ENCODE data around the gene MTMR10. TPM values are rescaled to one million over a fixed set of nuclear protein-coding genes. Genes with fewer than 3 reads are reported as not detected.

Gene MTMR10
- total RNA-seq, 2 donors from 2014 or later, result 19.1 to 21.5 TPM

DNA sequence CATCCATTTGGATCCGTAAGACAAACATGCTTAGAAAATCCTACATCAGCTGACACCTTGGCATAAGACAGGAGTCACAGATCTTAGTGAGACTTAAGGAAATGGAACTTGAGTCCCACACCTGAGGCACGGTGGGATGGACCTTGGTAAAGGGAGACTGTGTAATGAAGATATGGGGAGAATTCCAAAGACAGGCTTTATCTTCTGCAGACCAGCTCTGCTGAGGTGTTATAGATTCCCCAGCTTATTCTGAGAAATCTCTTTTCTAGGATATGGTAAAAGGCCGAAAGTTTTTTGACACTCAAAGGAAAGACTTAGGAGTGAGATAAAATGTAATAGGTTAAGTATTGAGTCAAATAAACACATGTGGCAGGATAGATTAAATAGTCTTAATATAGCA is 8.3 kb upstream of the MTMR10 start:
- Mint-ChIP-seq H3K27me3 (no peaks in the 10 kb centered on the region), H3K9me3 (no peaks in the 10 kb centered on the region), H3K4me3 (no peak overlapping the region), H3K36me3 (no peaks in the 10 kb centered on the region), H3K27ac (no peak overlapping the region), H3K4me1 (ENCODE audit: low read depth in 2 of 2) (peaks cover 7 to 11% of the 10 kb centered on the region in 2 donors)
- ATAC-seq (no peak), DNase-seq (ENCODE audit: low spot score) (no peak)

- DNase-seq (ENCODE audit: low spot score), result no peak
- Mint-ChIP-seq H3K36me3 (no peaks in the 10 kb centered on the region), H3K27me3 (no peaks in the 10 kb centered on the region), H3K4me1 (ENCODE audit: low read depth in 2 of 2) (no peaks in the 10 kb centered on the region), H3K4me3 (no peak overlapping the region), H3K27ac (no peak overlapping the region), H3K9me3 (no peaks in the 10 kb centered on the region)
- no peak for ATAC-seq
Measured at GRCh38 chr15:30997270-30997669, 5.8 kb upstream of the MTMR10 start.

GRCh38 chr15:30992249-30992864 is 929 bp upstream of the MTMR10 start:
- DNase-seq (ENCODE audit: low spot score), result no peak
- Mint-ChIP-seq H3K27ac (peak overlapping the region; percentile 59 to 81), H3K9me3 (no peaks in the 10 kb centered on the region), H3K4me3 (peak overlapping the region; percentile 85), H3K36me3 (no peaks in the 10 kb centered on the region), H3K4me1 (ENCODE audit: low read depth in 2 of 2) (peaks cover 16 to 21% of the 10 kb centered on the region in 2 donors), H3K27me3 (no peaks in the 10 kb centered on the region)
- ATAC-seq, result no peak

DNA sequence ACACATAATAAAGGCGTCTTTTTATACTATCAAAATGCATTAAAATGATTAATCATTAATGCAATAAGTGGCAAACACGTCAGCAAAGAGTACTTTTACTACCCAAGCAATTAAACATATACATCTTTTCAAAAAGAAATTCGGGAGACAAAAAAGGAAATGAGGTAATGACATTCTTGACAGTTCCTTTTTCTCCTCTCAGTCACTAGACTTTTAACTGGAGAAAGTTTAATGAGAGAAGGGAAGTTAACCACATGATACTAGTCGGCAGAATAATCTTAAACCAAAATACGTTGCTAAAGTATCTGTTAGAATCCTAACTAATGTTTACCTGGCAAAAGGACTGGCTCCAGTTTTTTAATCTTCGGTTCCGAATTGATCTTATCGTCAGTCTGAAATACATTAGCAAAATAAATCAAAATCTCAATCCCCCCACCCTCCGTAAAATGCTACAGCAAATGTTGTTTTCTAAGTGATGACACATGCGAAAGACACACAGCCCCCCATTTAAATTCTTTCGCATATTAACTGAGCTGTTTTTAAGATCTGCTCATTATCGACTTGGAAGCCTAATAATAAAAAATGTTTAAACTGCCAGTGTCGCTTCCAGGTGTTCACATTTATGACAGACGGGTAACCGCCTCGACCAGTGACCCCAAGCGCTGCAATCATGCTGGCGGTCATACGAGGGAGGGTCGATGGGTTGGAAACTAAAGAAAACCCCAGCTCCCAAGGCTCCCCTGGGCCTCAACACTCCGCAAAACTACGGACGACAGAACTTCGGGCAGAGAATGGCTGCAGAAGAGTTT is 778 bp downstream of the MTMR10 start:
- peak overlapping the region; percentile 96 for H3K4me3 Mint-ChIP-seq
- no peaks in the 10 kb centered on the region for H3K27me3 Mint-ChIP-seq
- H3K4me1 Mint-ChIP-seq (ENCODE audit: low read depth in 2 of 2), result peaks cover 24 to 30% of the 10 kb centered on the region in 2 donors
- H3K36me3 Mint-ChIP-seq, result no peaks in the 10 kb centered on the region
- no peak for DNase-seq (ENCODE audit: low spot score)
- peak in 1 of 2 donors; percentile 5 for ATAC-seq
- peak overlapping the region; percentile 80 to 94 for H3K27ac Mint-ChIP-seq
- no peaks in the 10 kb centered on the region for H3K9me3 Mint-ChIP-seq

GRCh38 chr15:30990036-30990435 is 1.4 kb downstream of the MTMR10 start:
- H3K9me3 Mint-ChIP-seq, result no peaks in the 10 kb centered on the region
- H3K27ac Mint-ChIP-seq, result peak overlapping the region; percentile 80 to 94
- peak overlapping the region; percentile 96 for H3K4me3 Mint-ChIP-seq
- no peaks in the 10 kb centered on the region for H3K27me3 Mint-ChIP-seq
- ATAC-seq (no peak), DNase-seq (ENCODE audit: low spot score) (no peak)
- H3K4me1 Mint-ChIP-seq (ENCODE audit: low read depth in 2 of 2), result peaks cover 28 to 36% of the 10 kb centered on the region in 2 donors
- no peaks in the 10 kb centered on the region for H3K36me3 Mint-ChIP-seq

- Mint-ChIP-seq H3K36me3 (peaks cover 16% of the 10 kb centered on the region), H3K4me1 (ENCODE audit: low read depth in 2 of 2) (peaks cover 48 to 55% of the 10 kb centered on the region in 2 donors), H3K27me3 (no peaks in the 10 kb centered on the region), H3K4me3 (no peak overlapping the region), H3K9me3 (no peaks in the 10 kb centered on the region), H3K27ac (peak overlapping the region in 1 of 2 donors; percentile 27)
- no peak for ATAC-seq
- no peak for DNase-seq (ENCODE audit: low spot score)
Measured at GRCh38 chr15:30985081-30985531, 6.3 kb downstream of the MTMR10 start.

DNA sequence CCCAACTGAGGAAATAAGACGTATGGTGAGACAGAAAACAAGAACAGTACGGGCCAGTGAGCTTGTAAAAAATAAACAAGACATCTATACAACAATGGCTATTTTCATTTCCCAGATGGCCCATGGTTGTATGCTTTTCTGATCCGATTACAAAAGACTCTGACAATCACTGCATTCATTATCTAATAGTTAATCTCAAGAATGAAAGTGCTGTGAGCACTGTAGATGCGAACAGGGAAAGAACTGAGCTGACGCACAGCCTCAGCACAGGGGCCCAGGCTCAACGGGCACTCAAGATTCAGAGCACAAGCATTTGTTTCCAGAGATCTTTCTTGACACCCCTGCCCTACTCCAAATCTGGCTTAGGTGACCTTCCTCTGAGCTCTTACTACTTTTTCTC is 6.9 kb downstream of the MTMR10 start:
- H3K9me3 Mint-ChIP-seq, result no peaks in the 10 kb centered on the region
- no peaks in the 10 kb centered on the region for H3K27me3 Mint-ChIP-seq
- peak overlapping the region in 1 of 2 donors; percentile 27 for H3K27ac Mint-ChIP-seq
- ATAC-seq (no peak), DNase-seq (ENCODE audit: low spot score) (no peak)
- H3K4me1 Mint-ChIP-seq (ENCODE audit: low read depth in 2 of 2), result peaks cover 50 to 55% of the 10 kb centered on the region in 2 donors
- no peak overlapping the region for H3K4me3 Mint-ChIP-seq
- peaks cover 20% of the 10 kb centered on the region for H3K36me3 Mint-ChIP-seq

DNA sequence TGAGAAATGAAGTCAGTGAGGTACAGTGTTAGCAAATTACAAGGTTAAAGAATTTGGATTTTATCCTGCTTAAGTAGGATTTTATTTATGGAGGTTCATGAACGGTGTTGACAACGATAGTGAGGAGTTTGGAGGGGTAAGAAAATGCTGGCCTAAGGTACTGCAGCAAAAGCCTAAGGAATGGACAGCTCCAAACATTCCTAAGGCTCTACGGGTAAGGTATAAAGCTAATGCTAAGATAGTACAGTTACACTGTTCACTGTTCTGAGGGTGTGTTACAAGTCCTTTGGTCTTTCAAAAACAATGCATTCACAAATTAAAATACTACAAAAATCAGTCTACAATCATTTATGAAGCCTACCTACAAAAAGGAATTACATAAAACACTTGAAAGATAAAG is 7.3 kb downstream of the MTMR10 start:
- Mint-ChIP-seq H3K27ac (no peak overlapping the region), H3K36me3 (peaks cover 24% of the 10 kb centered on the region), H3K27me3 (no peaks in the 10 kb centered on the region), H3K4me3 (no peak overlapping the region), H3K4me1 (ENCODE audit: low read depth in 2 of 2) (peaks cover 53 to 59% of the 10 kb centered on the region in 2 donors), H3K9me3 (no peaks in the 10 kb centered on the region)
- DNase-seq (ENCODE audit: low spot score) (no peak), ATAC-seq (no peak)

DNA sequence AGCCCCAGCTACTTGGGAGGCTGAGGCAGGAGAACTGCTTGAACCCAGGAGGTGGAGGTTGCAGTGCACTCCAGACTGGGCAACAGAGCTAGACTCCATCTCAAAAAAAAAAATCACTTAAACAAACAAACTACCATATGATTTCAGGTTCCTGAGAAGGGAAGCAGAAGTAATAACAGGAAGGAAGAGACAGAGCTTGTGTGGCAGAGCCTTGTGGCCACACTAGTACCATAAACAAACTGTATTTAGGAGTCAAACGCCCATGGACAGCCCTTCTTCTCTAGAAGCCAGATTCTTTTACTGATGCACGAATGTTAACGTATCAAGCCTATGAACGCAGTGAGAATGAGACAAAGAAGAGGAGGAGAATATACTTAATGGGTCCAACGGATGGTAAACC is 12.0 kb downstream of the MTMR10 start:
- Mint-ChIP-seq H3K9me3 (no peaks in the 10 kb centered on the region), H3K4me1 (ENCODE audit: low read depth in 2 of 2) (peaks cover 36 to 40% of the 10 kb centered on the region in 2 donors), H3K4me3 (no peak overlapping the region), H3K27me3 (no peaks in the 10 kb centered on the region), H3K36me3 (peaks cover 25% of the 10 kb centered on the region), H3K27ac (no peak overlapping the region)
- no peak for DNase-seq (ENCODE audit: low spot score)
- no peak for ATAC-seq

DNA sequence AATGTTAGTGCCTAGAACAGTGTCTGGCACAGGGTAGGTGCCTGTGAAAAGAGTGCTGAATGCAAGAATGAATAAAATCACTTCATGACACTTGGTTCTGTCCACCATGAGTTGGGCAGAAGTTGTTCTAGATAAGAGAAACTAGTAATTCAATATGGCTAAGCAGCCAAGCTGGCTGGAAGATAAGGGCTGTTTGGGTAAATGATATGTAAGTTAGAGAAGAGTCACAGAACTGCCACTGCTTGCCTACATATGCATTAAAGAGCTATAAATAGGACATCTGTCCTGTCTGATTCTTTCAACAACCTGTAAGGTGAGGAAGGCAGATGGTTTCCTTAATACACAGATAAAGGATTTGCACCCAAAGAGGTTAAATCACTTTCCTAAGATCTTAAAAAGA is 13.1 kb downstream of the MTMR10 start:
- Mint-ChIP-seq H3K36me3 (peaks cover 19% of the 10 kb centered on the region), H3K4me1 (ENCODE audit: low read depth in 2 of 2) (peaks cover 26 to 37% of the 10 kb centered on the region in 2 donors), H3K27ac (no peak overlapping the region), H3K4me3 (no peak overlapping the region), H3K9me3 (no peaks in the 10 kb centered on the region), H3K27me3 (no peaks in the 10 kb centered on the region)
- DNase-seq (ENCODE audit: low spot score) (no peak), ATAC-seq (no peak)

DNA sequence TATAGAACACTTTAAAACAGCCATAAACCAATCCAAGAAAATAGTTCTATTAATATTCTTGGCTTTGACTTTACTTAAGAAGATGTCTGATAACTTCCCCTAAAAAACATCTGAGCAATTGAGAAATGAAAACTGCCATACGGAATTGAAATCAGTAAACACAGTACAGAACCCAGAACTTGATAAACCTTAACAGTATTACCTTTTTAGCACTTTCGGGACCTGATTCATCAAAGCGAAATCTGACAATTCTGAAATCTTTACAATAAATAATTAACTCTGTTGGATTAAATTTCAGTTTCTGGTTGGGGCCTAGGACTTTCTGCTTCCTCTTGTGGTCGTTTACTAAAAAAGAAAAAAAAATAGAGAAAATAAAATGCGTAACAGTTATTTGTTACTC is 17.3 kb downstream of the MTMR10 start:
- no peak overlapping the region for H3K27ac Mint-ChIP-seq
- peaks cover 14 to 18% of the 10 kb centered on the region in 2 donors for H3K4me1 Mint-ChIP-seq (ENCODE audit: low read depth in 2 of 2)
- no peaks in the 10 kb centered on the region for H3K9me3 Mint-ChIP-seq

DNA sequence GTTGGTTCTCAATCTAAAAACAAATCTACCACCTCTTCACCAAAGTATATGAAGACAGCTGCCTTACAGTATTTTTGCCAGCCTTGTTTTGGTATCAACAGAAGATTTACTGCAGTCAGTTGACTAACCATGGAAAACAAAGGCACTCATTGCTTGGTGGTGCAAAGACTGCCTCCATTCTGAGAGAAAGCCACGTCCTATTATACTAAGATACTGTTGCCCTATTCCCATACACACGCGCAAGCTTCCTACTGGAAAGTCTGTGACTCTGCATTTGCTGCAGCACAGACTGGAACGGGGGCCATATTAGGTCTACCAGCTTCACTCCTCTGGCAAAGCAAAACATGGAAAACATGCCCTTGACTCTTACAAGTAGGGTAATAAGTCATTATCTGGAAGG is 18.0 kb downstream of the MTMR10 start:
- Mint-ChIP-seq H3K36me3 (no peaks in the 10 kb centered on the region), H3K27ac (no peak overlapping the region), H3K4me1 (ENCODE audit: low read depth in 2 of 2) (peaks cover 16 to 17% of the 10 kb centered on the region in 2 donors), H3K27me3 (no peaks in the 10 kb centered on the region), H3K9me3 (no peaks in the 10 kb centered on the region), H3K4me3 (no peak overlapping the region)
- no peak for DNase-seq (ENCODE audit: low spot score)
- ATAC-seq, result no peak

More for the DNA sequence above, 17.3 kb downstream of the MTMR10 start:
- Mint-ChIP-seq H3K4me3 (no peak overlapping the region), H3K27me3 (no peaks in the 10 kb centered on the region), H3K36me3 (peaks cover under 1% of the 10 kb centered on the region)
- ATAC-seq, result no peak
- DNase-seq (ENCODE audit: low spot score), result no peak

- Mint-ChIP-seq H3K36me3 (no peaks in the 10 kb centered on the region), H3K4me1 (ENCODE audit: low read depth in 2 of 2) (peaks cover 11 to 16% of the 10 kb centered on the region in 2 donors), H3K9me3 (no peaks in the 10 kb centered on the region), H3K4me3 (no peak overlapping the region), H3K27ac (peak overlapping the region in 1 of 2 donors; percentile 2), H3K27me3 (no peaks in the 10 kb centered on the region)
- ATAC-seq (no peak), DNase-seq (ENCODE audit: low spot score) (no peak)
Measured at GRCh38 chr15:30969724-30970123, 21.7 kb downstream of the MTMR10 start.

GRCh38 chr15:30963681-30964080 is 27.7 kb downstream of the MTMR10 start:
- Mint-ChIP-seq H3K36me3 (peaks cover 12% of the 10 kb centered on the region), H3K9me3 (no peaks in the 10 kb centered on the region), H3K4me1 (ENCODE audit: low read depth in 2 of 2) (peaks cover 3 to 6% of the 10 kb centered on the region in 2 donors), H3K27ac (no peak overlapping the region), H3K27me3 (no peaks in the 10 kb centered on the region), H3K4me3 (no peak overlapping the region)
- DNase-seq (ENCODE audit: low spot score), result no peak
- no peak for ATAC-seq
